Measurements from ENCODE around the gene COL11A1.
"Not testable (repeated sequence)": the region's sequence is repeated elsewhere in the genome, so short reads cannot be mapped to it uniquely, and the experiment has no call there.

The COL11A1 gene

DNA sequence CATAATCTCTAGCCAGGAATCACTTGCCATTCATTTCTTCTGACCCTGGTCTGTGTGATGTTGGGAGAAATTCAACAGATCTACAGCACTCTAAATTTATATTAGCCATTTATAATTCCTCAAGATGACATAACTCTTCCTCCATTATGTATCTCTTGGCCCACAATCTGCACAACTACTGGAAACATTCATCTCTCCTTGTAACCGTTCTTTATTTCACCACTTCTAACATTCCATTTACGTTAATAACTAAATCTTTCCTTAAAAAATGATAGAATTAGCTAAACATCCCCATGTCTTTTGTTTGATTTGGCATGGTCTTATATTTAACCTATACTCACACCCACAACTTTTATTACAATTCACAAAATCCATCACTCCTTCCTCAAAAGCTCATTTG lies 166.0 kb downstream of the COL11A1 start:
- Histone ChIP-seq H3K4me3 (ENCODE audit: low read depth, low read length) (no peak overlapping the region), H3K27ac (no peak overlapping the region), H3K36me3 (replicated peaks) (no peaks in the 10 kb centered on the region), H3K27me3 (replicated peaks) (no peaks in the 10 kb centered on the region)
- DNase-seq = peak; percentile 6
- TF ChIP-seq, protein P1, sequence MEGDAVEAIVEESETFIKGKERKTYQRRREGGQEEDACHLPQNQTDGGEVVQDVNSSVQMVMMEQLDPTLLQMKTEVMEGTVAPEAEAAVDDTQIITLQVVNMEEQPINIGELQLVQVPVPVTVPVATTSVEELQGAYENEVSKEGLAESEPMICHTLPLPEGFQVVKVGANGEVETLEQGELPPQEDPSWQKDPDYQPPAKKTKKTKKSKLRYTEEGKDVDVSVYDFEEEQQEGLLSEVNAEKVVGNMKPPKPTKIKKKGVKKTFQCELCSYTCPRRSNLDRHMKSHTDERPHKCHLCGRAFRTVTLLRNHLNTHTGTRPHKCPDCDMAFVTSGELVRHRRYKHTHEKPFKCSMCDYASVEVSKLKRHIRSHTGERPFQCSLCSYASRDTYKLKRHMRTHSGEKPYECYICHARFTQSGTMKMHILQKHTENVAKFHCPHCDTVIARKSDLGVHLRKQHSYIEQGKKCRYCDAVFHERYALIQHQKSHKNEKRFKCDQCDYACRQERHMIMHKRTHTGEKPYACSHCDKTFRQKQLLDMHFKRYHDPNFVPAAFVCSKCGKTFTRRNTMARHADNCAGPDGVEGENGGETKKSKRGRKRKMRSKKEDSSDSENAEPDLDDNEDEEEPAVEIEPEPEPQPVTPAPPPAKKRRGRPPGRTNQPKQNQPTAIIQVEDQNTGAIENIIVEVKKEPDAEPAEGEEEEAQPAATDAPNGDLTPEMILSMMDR (IDR thresholded peaks at IDR 0.05; ENCODE audit: low read depth, low read length, missing control alignments) = no peak
- in situ Hi-C loops (cut with HindIII; ENCODE audit: low pct_ligation_motif_present, low sequenced_read_pairs) = no loop called here

DNA sequence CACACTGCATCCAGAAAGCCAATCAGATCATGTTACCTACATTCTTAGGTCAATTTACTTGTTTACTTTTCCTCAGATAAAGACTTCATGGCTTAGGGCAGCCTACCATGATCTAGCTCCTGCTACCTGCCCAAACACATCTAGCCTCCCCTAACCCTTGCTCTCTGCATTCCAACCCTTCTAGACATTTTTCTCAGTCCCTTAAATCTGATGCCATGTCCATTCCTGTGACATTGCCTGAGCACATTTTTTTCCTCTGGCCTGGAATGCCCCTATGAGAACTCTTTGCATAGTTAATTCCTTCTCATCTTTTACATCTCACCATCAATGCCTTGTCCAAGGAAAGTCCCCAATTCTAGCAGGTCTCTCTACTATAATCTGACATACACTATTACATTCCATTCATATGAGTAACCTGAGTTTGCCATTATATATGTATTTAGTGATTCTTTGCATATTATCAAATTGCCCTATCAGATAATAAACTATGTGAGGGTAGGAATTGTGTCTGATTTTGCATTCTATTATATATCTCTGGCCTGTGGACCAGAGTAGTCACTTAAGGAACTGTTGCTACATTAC lies 166.9 kb downstream of the COL11A1 start:
- in situ Hi-C loops (cut with HindIII; ENCODE audit: low pct_ligation_motif_present, low sequenced_read_pairs) = no loop called here
- peak; percentile 33 for DNase-seq

DNA sequence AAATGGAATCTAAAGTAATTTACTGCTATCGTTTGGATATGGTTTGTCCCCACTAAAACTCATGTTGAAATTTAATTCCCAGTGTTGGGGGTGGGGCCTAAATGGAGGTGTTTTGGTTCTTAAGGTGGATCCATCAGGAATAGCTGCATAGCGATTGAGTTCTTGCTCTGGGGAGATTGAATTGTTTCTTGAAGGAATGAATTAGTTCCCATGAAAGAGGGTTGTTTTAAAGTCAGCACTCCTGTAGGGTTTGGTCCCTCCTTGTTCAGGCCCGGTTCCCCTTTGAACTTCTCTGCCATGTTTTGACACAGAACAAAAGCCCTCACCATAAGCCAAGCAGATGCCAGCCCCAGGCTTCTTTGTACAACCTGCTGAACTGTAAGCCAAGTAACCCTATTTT lies 170.9 kb downstream of the COL11A1 start:
- Histone ChIP-seq H3K4me3 (ENCODE audit: low read depth, low read length) (no peak overlapping the region), H3K36me3 (replicated peaks) (no peaks in the 10 kb centered on the region), H3K27me3 (replicated peaks) (no peaks in the 10 kb centered on the region), H3K27ac (no peak overlapping the region)
- DNase-seq = no peak
- TF ChIP-seq, protein P1 (IDR thresholded peaks at IDR 0.05; ENCODE audit: low read depth, low read length, missing control alignments) = no peak
- in situ Hi-C loops (cut with HindIII; ENCODE audit: low pct_ligation_motif_present, low sequenced_read_pairs) = no loop called here

More for the DNA sequence above, 166.9 kb downstream of the COL11A1 start:
- Histone ChIP-seq H3K4me3 (ENCODE audit: low read depth, low read length) (no peak overlapping the region), H3K27ac (no peak overlapping the region), H3K27me3 (replicated peaks) (no peaks in the 10 kb centered on the region), H3K36me3 (replicated peaks) (no peaks in the 10 kb centered on the region)
- TF ChIP-seq, protein P1 (IDR thresholded peaks at IDR 0.05; ENCODE audit: low read depth, low read length, missing control alignments) = no peak

DNA sequence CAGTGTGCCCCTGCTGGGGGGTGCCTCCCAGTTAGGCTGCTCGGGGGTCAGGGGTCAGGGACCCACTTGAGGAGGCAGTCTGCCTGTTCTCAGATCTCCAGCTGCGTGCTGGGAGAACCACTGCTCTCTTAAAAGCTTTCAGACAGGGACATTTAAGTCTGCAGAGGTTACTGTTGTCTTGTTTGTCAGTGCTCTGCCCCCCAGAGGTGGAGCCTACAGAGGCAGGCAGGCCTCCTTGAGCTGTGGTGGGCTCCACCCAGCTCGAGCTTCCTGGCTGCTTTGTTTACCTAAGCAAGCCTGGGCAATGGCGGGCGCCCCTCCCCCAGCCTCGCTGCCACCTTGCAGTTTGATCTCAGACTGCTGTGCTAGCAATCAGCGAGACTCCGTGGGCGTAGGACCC lies 175.0 kb downstream of the COL11A1 start:
- in situ Hi-C loops (cut with HindIII; ENCODE audit: low pct_ligation_motif_present, low sequenced_read_pairs); H3K27me3 ChIP-seq (replicated peaks); H3K27ac ChIP-seq; H3K36me3 ChIP-seq (replicated peaks); DNase-seq; H3K4me3 ChIP-seq (ENCODE audit: low read depth, low read length): not testable (repeated sequence)

DNA sequence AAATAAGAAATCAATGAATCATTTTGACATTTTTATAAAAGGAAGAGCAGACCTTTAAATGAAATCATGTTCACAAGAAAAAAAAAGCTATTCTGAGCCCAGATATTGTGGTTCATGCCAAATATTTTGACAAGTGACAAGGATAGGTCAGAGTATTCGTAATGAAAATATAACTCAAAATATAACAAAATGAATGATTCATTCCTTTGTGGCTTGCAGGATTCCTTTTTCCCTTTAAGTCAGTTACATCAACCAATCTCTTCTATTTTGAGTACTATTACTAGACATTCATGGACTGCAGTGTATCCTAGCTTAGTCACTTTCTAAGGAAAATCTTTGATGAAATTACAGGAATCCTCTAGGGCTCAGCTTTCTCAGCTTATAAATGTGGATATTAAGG lies 188.7 kb downstream of the COL11A1 start:
- peak; percentile 37 for DNase-seq
- in situ Hi-C loops (cut with HindIII; ENCODE audit: low pct_ligation_motif_present, low sequenced_read_pairs) = no loop called here

DNA sequence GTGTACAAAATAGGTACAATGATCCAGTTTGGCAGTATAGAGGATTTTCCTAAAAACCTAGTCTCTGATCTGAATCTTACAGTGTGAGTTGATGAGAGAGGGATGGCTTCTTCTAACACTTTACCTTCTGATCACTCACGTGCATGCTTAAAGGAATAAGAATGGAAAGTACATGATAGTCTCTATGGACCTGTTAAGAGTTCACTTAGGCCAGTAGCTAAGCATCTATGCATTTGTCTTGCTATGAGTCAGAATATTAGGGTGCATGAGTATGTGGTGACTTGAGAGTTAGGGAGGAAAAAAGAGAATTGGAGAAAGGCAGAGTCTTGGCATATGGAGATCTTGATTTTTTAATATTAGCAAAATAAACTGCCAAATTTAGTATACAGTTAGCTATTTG lies 206.3 kb downstream of the COL11A1 start:
- TF ChIP-seq, protein P1 (IDR thresholded peaks at IDR 0.05; ENCODE audit: low read depth, low read length, missing control alignments) = no peak
- Histone ChIP-seq H3K27ac (no peak overlapping the region), H3K27me3 (replicated peaks) (no peaks in the 10 kb centered on the region), H3K36me3 (replicated peaks) (no peaks in the 10 kb centered on the region), H3K4me3 (ENCODE audit: low read depth, low read length) (no peak overlapping the region)
- DNase-seq = no peak
- in situ Hi-C loops (cut with HindIII; ENCODE audit: low pct_ligation_motif_present, low sequenced_read_pairs) = no loop called here

More for the DNA sequence above, 188.7 kb downstream of the COL11A1 start:
- no peak overlapping the region for H3K27ac ChIP-seq
- H3K27me3 ChIP-seq (replicated peaks) = no peaks in the 10 kb centered on the region
- H3K4me3 ChIP-seq (ENCODE audit: low read depth, low read length) = no peak overlapping the region
- TF ChIP-seq, protein P1 (IDR thresholded peaks at IDR 0.05; ENCODE audit: low read depth, low read length, missing control alignments) = no peak
- H3K36me3 ChIP-seq (replicated peaks) = no peaks in the 10 kb centered on the region
